Left renal cortex interstitium (tissue), 4 donors: ENCODE results near the gene ADAM30. TPM values are rescaled to one million over a fixed set of nuclear protein-coding genes. Genes with fewer than 3 reads are reported as not detected.

Experiments
- polyA plus RNA-seq, 4 donors: library from polyadenylated mRNA; unstranded; fragments of 120-200 nt; gene quantifications; one replicate each; pipeline ENCODE4 v1.2.1, GENCODE V29; 2013; ENCODE audit not compliant: insufficient read length in 4 of 4

ADAM30 gene
- polyA plus RNA-seq, 4 donors = not detected

Other genes with a start within 250 kb of the ADAM30 start
- gene ZNF697, start 248.2 kb downstream of the ADAM30 start, polyA plus RNA-seq = 10 to 100 TPM; 19.4 to 22.0 (median 20.3) TPM
- 100 to 1,000 TPM; 238 to 270 (median 250) TPM for gene PHGDH, start 184.6 kb downstream of the ADAM30 start, polyA plus RNA-seq
- gene HMGCS2, start 127.6 kb downstream of the ADAM30 start, polyA plus RNA-seq = 100 to 1,000 TPM in 2 of 4 donors, 10 to 100 TPM in 2; 59.3 to 112 (median 94.0) TPM
- gene REG4, start 85.1 kb downstream of the ADAM30 start, polyA plus RNA-seq = under 1 TPM; 0.71 to 0.84 (median 0.71) TPM
- gene NOTCH2, start 173.1 kb upstream of the ADAM30 start, polyA plus RNA-seq = 100 to 1,000 TPM; 138 to 158 (median 139) TPM